Chondrocyte (in vitro differentiated cells): ENCODE data around the gene NCKAP5L. TPM values are rescaled to one million over a fixed set of nuclear protein-coding genes. Genes with fewer than 3 reads are reported as not detected.
"Not testable (repeated sequence)": the region's sequence is repeated elsewhere in the genome, so short reads cannot be mapped to it uniquely, and the experiment has no call there.

Source experiments
- DNase-seq: peaks from one replicate; pipeline ENCODE4 v3.0.0; 2021; ENCODE audit warnings: mixed read lengths, low spot score
- H3K27ac Mint-ChIP-seq: one replicate; pipeline ENCODE4 v1.8.0; 2021; ENCODE audit warnings: mild to moderate bottlenecking, moderate library complexity, mixed read lengths; ENCODE audit not compliant: unreplicated experiment
- H3K27me3 Mint-ChIP-seq: 2 replicates; pipeline ENCODE4 v1.8.0; 2021; ENCODE audit warnings: low read depth, mixed read lengths
- H3K36me3 Mint-ChIP-seq: 2 replicates; pipeline ENCODE4 v1.8.0; 2021; ENCODE audit warnings: low read depth, mixed read lengths
- H3K4me1 Mint-ChIP-seq: 2 replicates; pipeline ENCODE4 v1.8.0; 2021; ENCODE audit warnings: low read depth, mild to moderate bottlenecking, mixed read lengths
- H3K4me3 Mint-ChIP-seq: one replicate; pipeline ENCODE4 v1.8.0; 2021; ENCODE audit warnings: mild to moderate bottlenecking, moderate library complexity, mixed read lengths; ENCODE audit not compliant: unreplicated experiment
- H3K9me3 Mint-ChIP-seq: 2 replicates; pipeline ENCODE4 v1.8.0; 2021; ENCODE audit warnings: low read depth, mixed read lengths
- CTCF ChIP-seq: fragments of 200-600 bp; sonication (generic); IDR thresholded peaks from 2 replicates; pipeline ENCODE4 v1.5.0; 2021; ENCODE audit warnings: antibody characterized with exemption, mild to moderate bottlenecking, moderate library complexity
- total RNA-seq: library from RNA; stranded (reverse); gene quantifications from 3 replicates; pipeline ENCODE4 v1.2.1, GENCODE V29; 2021

Gene NCKAP5L
- total RNA-seq, 1 donor from 2014 or later, result 46.0 TPM

- peak; percentile 19 for TF ChIP-seq CTCF
- Mint-ChIP-seq H3K27me3 (no peaks in the 10 kb centered on the region), H3K4me1 (peaks cover 4% of the 10 kb centered on the region), H3K9me3 (peaks cover 4% of the 10 kb centered on the region), H3K36me3 (peaks cover 10% of the 10 kb centered on the region), H3K27ac (no peak overlapping the region), H3K4me3 (no peak overlapping the region)
- no peak for DNase-seq
Measured at GRCh38 chr12:49789992-49790391, 38.2 kb downstream of the NCKAP5L start.

GRCh38 chr12:49787672-49788071 is 40.5 kb downstream of the NCKAP5L start:
- Mint-ChIP-seq H3K27me3 (no peaks in the 10 kb centered on the region), H3K27ac (no peak overlapping the region), H3K9me3 (peaks cover 4% of the 10 kb centered on the region), H3K4me1 (peaks cover 19% of the 10 kb centered on the region), H3K4me3 (no peak overlapping the region), H3K36me3 (peaks cover 10% of the 10 kb centered on the region)
- DNase-seq, result no peak
- no peak for TF ChIP-seq CTCF

- no peak for DNase-seq
- peak overlapping the region; percentile 83 for H3K27ac Mint-ChIP-seq
- no peak overlapping the region for H3K4me3 Mint-ChIP-seq
- peaks cover 3% of the 10 kb centered on the region for H3K27me3 Mint-ChIP-seq
- TF ChIP-seq CTCF, result no peak
- H3K9me3 Mint-ChIP-seq, result peaks cover 4% of the 10 kb centered on the region
- peaks cover 19% of the 10 kb centered on the region for H3K4me1 Mint-ChIP-seq
- peaks cover 5% of the 10 kb centered on the region for H3K36me3 Mint-ChIP-seq
Measured at GRCh38 chr12:49784756-49785409, 43.3 kb downstream of the NCKAP5L start.

GRCh38 chr12:49783917-49784676 is 44.1 kb downstream of the NCKAP5L start:
- no peak for DNase-seq
- Mint-ChIP-seq H3K4me3 (no peak overlapping the region), H3K9me3 (peaks cover 4% of the 10 kb centered on the region), H3K36me3 (peaks cover 5% of the 10 kb centered on the region), H3K27ac (peak overlapping the region; percentile 79), H3K4me1 (peaks cover 19% of the 10 kb centered on the region), H3K27me3 (peaks cover 3% of the 10 kb centered on the region)
- no peak for TF ChIP-seq CTCF

GRCh38 chr12:49780914-49781313 is 47.3 kb downstream of the NCKAP5L start:
- not testable (repeated sequence) for H3K27me3 Mint-ChIP-seq, H3K9me3 Mint-ChIP-seq, H3K36me3 Mint-ChIP-seq, DNase-seq, H3K4me3 Mint-ChIP-seq, H3K27ac Mint-ChIP-seq
- peaks cover 28% of the 10 kb centered on the region for H3K4me1 Mint-ChIP-seq
